Karpas-422 (cell line): ENCODE measurements around the gene C1QTNF9B. TPM values are rescaled to one million over a fixed set of nuclear protein-coding genes. Genes with fewer than 3 reads are reported as not detected.

ENCODE experiments used
- DNase-seq: peaks from one replicate; pipeline ENCODE4 v3.0.0-alpha.2; 2015
- H2AFZ ChIP-seq: fragments of 200-600 bp; sonication (generic); 2 replicates; pipeline ENCODE4 v1.6.1; 2014; ENCODE audit warnings: antibody characterized with exemption, low read length, mixed read lengths
- H3K27ac ChIP-seq: fragments of 200-600 bp; sonication (generic); 2 replicates; pipeline ENCODE4 v1.5.1; 2014; ENCODE audit warnings: mild to moderate bottlenecking, low read length, moderate library complexity
- H3K27me3 ChIP-seq: fragments of 200-600 bp; sonication (generic); 2 replicates; pipeline ENCODE4 v1.6.1; 2014; ENCODE audit warnings: low read length, mixed read lengths
- H3K36me3 ChIP-seq: fragments of 200-600 bp; sonication (generic); 2 replicates; pipeline ENCODE4 v1.6.1; 2014; ENCODE audit warnings: low read length, mixed read lengths; ENCODE audit not compliant: insufficient read depth
- H3K4me1 ChIP-seq: fragments of 200-600 bp; sonication (generic); 2 replicates; pipeline ENCODE4 v1.6.1; 2014; ENCODE audit warnings: mild to moderate bottlenecking, low read length, mixed read lengths
- H3K4me2 ChIP-seq: fragments of 200-600 bp; sonication (generic); 2 replicates; pipeline ENCODE4 v1.6.1; 2014; ENCODE audit warnings: low read length, low read depth, mild to moderate bottlenecking; ENCODE audit not compliant: poor library complexity, severe bottlenecking
- H3K4me3 ChIP-seq: fragments of 200-600 bp; sonication (generic); 2 replicates; pipeline ENCODE4 v1.5.1; 2014; ENCODE audit warnings: mild to moderate bottlenecking, antibody characterized with exemption, low read length, mixed read lengths
- H3K79me2 ChIP-seq: fragments of 200-600 bp; sonication (generic); 2 replicates; pipeline ENCODE4 v1.6.1; 2014; ENCODE audit warnings: mild to moderate bottlenecking, low read length, mixed read lengths
- H3K9ac ChIP-seq: fragments of 200-600 bp; sonication (generic); 2 replicates; pipeline ENCODE4 v1.6.0; 2014; ENCODE audit warnings: low read length
- H3K9me2 ChIP-seq: fragments of 200-600 bp; sonication (generic), shearing (Covaris generic); replicated peaks from 2 replicates; pipeline ENCODE4 v1.6.0; 2014; ENCODE audit warnings: mild to moderate bottlenecking, low read length, moderate library complexity; ENCODE audit not compliant: insufficient read depth
- H3K9me3 ChIP-seq: fragments of 300-700, 200-600 bp; sonication (generic); 2 replicates; pipeline ENCODE4 v1.6.1; 2014; ENCODE audit warnings: low read length, mixed read lengths
- H4K20me1 ChIP-seq: fragments of 200-600 bp; sonication (generic); 2 replicates; pipeline ENCODE4 v1.6.1; 2014; ENCODE audit warnings: mild to moderate bottlenecking, antibody characterized with exemption, low read length, low read depth; ENCODE audit not compliant: insufficient read depth
- total RNA-seq: library from RNA; depleted of rRNA; stranded (reverse); fragments of >200 nt; shearing (Covaris generic); gene quantifications from 2 replicates; pipeline ENCODE4 v1.2.3, GENCODE V29; 2014; ENCODE audit warnings: low replicate concordance

Gene C1QTNF9B
- total RNA-seq, 1 experiment from 2014 or later: not detected

DNA sequence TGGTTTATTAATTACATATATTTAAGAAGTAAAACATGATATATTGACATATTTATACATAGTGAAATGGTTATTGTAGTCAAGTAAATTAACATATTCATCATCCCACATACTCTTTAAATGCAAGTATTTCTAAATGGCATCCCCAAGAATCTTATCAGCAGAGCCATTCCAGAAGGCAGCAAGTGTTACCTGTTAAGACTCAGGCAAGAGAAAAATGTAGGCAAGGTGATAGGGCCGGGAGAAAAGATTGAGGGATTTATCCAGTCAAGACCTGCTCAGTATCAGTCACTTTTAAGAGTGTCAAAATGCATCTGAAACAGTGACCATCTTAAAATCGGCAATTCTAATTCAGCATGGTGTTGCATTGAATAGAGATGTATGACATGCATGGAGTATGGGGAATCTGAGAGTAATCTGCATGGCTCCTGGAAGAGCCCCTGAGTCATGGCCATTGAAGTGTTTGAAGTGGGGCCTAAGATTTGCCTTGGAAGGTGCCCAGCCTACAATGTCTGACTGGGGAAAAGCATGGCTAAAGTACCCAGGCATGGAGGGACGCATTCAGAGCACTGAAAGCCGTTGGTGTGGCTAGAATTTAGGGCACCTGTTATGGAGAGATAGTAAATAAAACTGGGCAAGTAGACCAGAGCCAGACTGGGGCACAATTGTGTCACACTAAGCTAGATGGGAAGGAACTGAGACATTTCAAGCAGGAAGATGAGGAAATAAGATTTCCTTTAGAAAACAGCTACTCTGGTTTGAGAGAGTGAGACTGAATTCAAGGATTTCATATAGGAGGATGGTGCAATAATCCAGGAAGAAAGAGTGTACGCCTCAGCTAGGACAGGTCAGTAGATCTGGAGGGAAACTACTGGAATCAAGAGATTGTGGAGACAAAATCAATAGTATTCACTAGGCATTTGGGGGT is 25.0 kb upstream of the C1QTNF9B start:
- H3K27me3 ChIP-seq: no peaks in the 10 kb centered on the region
- H3K4me2 ChIP-seq: no peak overlapping the region
- no peaks in the 10 kb centered on the region for H3K9me3 ChIP-seq
- H2AFZ ChIP-seq: no peak overlapping the region
- no peaks in the 10 kb centered on the region for H4K20me1 ChIP-seq
- no peak overlapping the region for H3K9ac ChIP-seq
- H3K4me1 ChIP-seq: no peaks in the 10 kb centered on the region
- H3K4me3 ChIP-seq: no peak overlapping the region
- H3K9me2 ChIP-seq: no peaks in the 10 kb centered on the region
- no peaks in the 10 kb centered on the region for H3K36me3 ChIP-seq
- H3K27ac ChIP-seq: no peak overlapping the region
- DNase-seq: no peak
- no peaks in the 10 kb centered on the region for H3K79me2 ChIP-seq

DNA sequence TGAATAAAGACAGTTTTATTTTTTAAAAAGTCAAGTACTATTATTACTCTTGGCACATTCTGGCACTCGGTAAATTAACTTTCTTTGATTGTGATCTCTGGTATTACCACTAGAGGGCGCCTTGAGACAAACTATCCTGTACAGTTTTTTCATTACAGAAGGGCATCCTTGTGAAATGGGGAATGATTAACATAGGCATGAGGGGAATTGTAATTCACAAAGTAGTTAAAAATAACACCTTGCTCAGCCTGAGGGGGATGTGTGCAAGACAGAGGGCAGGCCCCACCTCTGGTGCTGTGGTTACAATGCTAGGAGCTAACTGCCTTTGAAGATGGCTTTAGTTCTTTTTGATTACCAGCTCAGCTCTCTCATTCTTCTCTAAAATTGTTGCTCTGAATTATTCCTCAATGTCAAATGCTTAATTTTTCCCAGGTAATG is 24.2 kb upstream of the C1QTNF9B start:
- H3K36me3 ChIP-seq: no peaks in the 10 kb centered on the region
- peak; percentile 69 for DNase-seq
- no peaks in the 10 kb centered on the region for H3K9me3 ChIP-seq
- H2AFZ ChIP-seq: no peak overlapping the region
- H3K9me2 ChIP-seq: no peaks in the 10 kb centered on the region
- no peaks in the 10 kb centered on the region for H3K27me3 ChIP-seq
- no peak overlapping the region for H3K4me3 ChIP-seq
- H3K27ac ChIP-seq: no peak overlapping the region
- H3K4me1 ChIP-seq: no peaks in the 10 kb centered on the region
- no peak overlapping the region for H3K4me2 ChIP-seq
- H3K79me2 ChIP-seq: no peaks in the 10 kb centered on the region
- H3K9ac ChIP-seq: no peak overlapping the region
- H4K20me1 ChIP-seq: no peaks in the 10 kb centered on the region

DNA sequence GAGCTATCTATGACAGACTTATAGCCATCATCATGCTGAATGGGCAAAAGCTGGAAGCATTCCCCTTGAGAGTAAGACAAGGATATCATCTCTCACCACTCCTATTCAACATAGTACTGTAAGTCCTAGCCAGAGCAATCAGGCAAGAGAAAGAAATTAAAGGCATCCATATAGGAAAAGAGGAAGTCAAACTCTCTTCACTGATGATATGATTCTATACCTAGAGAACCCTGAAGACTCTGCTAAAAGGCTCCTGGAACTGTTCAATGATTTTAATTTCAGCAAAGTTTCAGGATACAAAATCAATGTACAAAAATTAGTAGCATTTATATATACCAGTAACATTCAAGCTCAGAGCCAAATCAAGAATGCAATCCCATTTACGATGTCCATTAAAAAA is 21.7 kb upstream of the C1QTNF9B start:
- no peaks in the 10 kb centered on the region for H3K27me3 ChIP-seq
- no peak overlapping the region for H3K9ac ChIP-seq

GRCh38 chr13:23918208-23918607 is 20.9 kb upstream of the C1QTNF9B start:
- no peak overlapping the region for H3K4me2 ChIP-seq
- H3K9ac ChIP-seq: no peak overlapping the region
- H4K20me1 ChIP-seq: no peaks in the 10 kb centered on the region
- no peaks in the 10 kb centered on the region for H3K27me3 ChIP-seq
- H3K4me3 ChIP-seq: no peak overlapping the region
- H2AFZ ChIP-seq: no peak overlapping the region
- no peaks in the 10 kb centered on the region for H3K9me3 ChIP-seq
- H3K79me2 ChIP-seq: no peaks in the 10 kb centered on the region
- no peak overlapping the region for H3K27ac ChIP-seq
- no peaks in the 10 kb centered on the region for H3K36me3 ChIP-seq
- DNase-seq: no peak
- no peaks in the 10 kb centered on the region for H3K4me1 ChIP-seq
- no peaks in the 10 kb centered on the region for H3K9me2 ChIP-seq

More for the DNA sequence above, 21.7 kb upstream of the C1QTNF9B start:
- no peaks in the 10 kb centered on the region for H4K20me1 ChIP-seq
- no peaks in the 10 kb centered on the region for H3K36me3 ChIP-seq
- no peaks in the 10 kb centered on the region for H3K4me1 ChIP-seq
- H3K9me2 ChIP-seq: no peaks in the 10 kb centered on the region
- H2AFZ ChIP-seq: no peak overlapping the region
- no peak overlapping the region for H3K4me3 ChIP-seq
- H3K27ac ChIP-seq: no peak overlapping the region
- no peaks in the 10 kb centered on the region for H3K9me3 ChIP-seq
- H3K79me2 ChIP-seq: no peaks in the 10 kb centered on the region
- H3K4me2 ChIP-seq: no peak overlapping the region
- DNase-seq: no peak

- no peaks in the 10 kb centered on the region for H3K9me3 ChIP-seq
- no peaks in the 10 kb centered on the region for H3K27me3 ChIP-seq
- no peak overlapping the region for H2AFZ ChIP-seq
- no peaks in the 10 kb centered on the region for H3K36me3 ChIP-seq
- H3K27ac ChIP-seq: no peak overlapping the region
- no peak overlapping the region for H3K9ac ChIP-seq
- H3K4me1 ChIP-seq: no peaks in the 10 kb centered on the region
- H3K79me2 ChIP-seq: no peaks in the 10 kb centered on the region
- DNase-seq: no peak
- H3K4me3 ChIP-seq: no peak overlapping the region
- no peaks in the 10 kb centered on the region for H3K9me2 ChIP-seq
- H4K20me1 ChIP-seq: no peaks in the 10 kb centered on the region
- H3K4me2 ChIP-seq: no peak overlapping the region
Measured at GRCh38 chr13:23915308-23915707, 18.0 kb upstream of the C1QTNF9B start.

GRCh38 chr13:23912469-23912868 is 15.2 kb upstream of the C1QTNF9B start:
- Histone ChIP-seq H3K4me2 (no peak overlapping the region), H3K4me3 (no peak overlapping the region), H3K9ac (no peak overlapping the region), H3K27ac (no peak overlapping the region), H3K9me2 (no peaks in the 10 kb centered on the region), H3K4me1 (no peaks in the 10 kb centered on the region), H4K20me1 (no peaks in the 10 kb centered on the region), H3K9me3 (no peaks in the 10 kb centered on the region), H3K27me3 (no peaks in the 10 kb centered on the region), H3K79me2 (no peaks in the 10 kb centered on the region), H3K36me3 (no peaks in the 10 kb centered on the region), H2AFZ (no peak overlapping the region)
- no peak for DNase-seq

GRCh38 chr13:23909606-23910005 is 12.3 kb upstream of the C1QTNF9B start:
- no peaks in the 10 kb centered on the region for H3K4me1 ChIP-seq
- no peak overlapping the region for H3K9ac ChIP-seq
- no peaks in the 10 kb centered on the region for H3K79me2 ChIP-seq
- H3K4me3 ChIP-seq: no peak overlapping the region
- no peaks in the 10 kb centered on the region for H3K9me2 ChIP-seq
- H3K4me2 ChIP-seq: no peak overlapping the region
- no peaks in the 10 kb centered on the region for H3K9me3 ChIP-seq
- no peaks in the 10 kb centered on the region for H3K27me3 ChIP-seq
- no peak overlapping the region for H3K27ac ChIP-seq
- H3K36me3 ChIP-seq: no peaks in the 10 kb centered on the region
- DNase-seq: no peak
- no peaks in the 10 kb centered on the region for H4K20me1 ChIP-seq
- no peak overlapping the region for H2AFZ ChIP-seq

DNA sequence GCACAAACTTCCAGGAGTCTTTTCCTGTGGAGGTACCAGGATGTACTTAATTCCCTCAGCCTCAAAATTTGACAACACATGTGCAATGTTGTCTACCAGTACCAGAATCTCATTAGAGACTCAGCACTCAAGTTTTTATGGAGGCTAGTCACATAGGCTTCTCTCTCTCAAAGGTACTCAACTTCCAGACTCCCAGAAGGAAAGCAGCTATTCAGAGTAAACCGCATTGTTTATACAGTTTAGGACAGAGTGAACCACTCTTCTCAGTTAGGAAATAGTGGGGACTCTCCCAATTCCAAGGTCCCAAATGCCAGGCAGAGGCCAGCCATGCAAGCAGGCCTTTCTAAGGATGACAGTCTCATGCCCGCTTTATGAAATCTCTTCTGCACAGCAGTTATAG is 8.5 kb upstream of the C1QTNF9B start:
- Histone ChIP-seq H3K9me2 (no peaks in the 10 kb centered on the region), H3K36me3 (no peaks in the 10 kb centered on the region), H3K79me2 (no peaks in the 10 kb centered on the region), H3K9ac (no peak overlapping the region), H4K20me1 (no peaks in the 10 kb centered on the region), H3K4me2 (no peak overlapping the region), H2AFZ (no peak overlapping the region), H3K27me3 (no peaks in the 10 kb centered on the region), H3K4me3 (no peak overlapping the region), H3K4me1 (peaks cover 8% of the 10 kb centered on the region; the same call in 1 of the 2 replicates), H3K27ac (no peak overlapping the region), H3K9me3 (no peaks in the 10 kb centered on the region)
- no peak for DNase-seq
